Adipocyte (in vitro differentiated cells): ENCODE results near the gene KCNMA1.

Experiments used
- DNase-seq: peaks from one replicate; pipeline ENCODE4 v3.0.0-alpha.2; 2015; ENCODE audit warnings: low read depth
- H3K27me3 ChIP-seq: replicated peaks from 2 replicates; pipeline ENCODE4 v1.7.0; 2013; ENCODE audit warnings: mild to moderate bottlenecking, low read length, moderate library complexity; ENCODE audit not compliant: control insufficient read depth, insufficient read depth
- H3K36me3 ChIP-seq: 2 replicates; pipeline ENCODE4 v1.7.0; 2013; ENCODE audit warnings: low read length, mild to moderate bottlenecking, moderate library complexity; ENCODE audit not compliant: control insufficient read depth, insufficient read depth, severe bottlenecking
- H3K4me1 ChIP-seq: 2 replicates; pipeline ENCODE4 v1.7.0; 2013; ENCODE audit warnings: mild to moderate bottlenecking, low read length, moderate library complexity; ENCODE audit not compliant: control insufficient read depth, insufficient read depth
- H3K4me3 ChIP-seq: 2 replicates; pipeline ENCODE4 v1.7.0; 2013; ENCODE audit warnings: mild to moderate bottlenecking, low read length, moderate library complexity
- H3K9ac ChIP-seq: 2 replicates; pipeline ENCODE4 v1.7.0; 2013; ENCODE audit warnings: mild to moderate bottlenecking, low read length, moderate library complexity
- H3K9me3 ChIP-seq: 2 replicates; pipeline ENCODE4 v1.7.0; 2013; ENCODE audit warnings: mild to moderate bottlenecking, low read length, moderate library complexity; ENCODE audit not compliant: control insufficient read depth

Gene KCNMA1

DNA sequence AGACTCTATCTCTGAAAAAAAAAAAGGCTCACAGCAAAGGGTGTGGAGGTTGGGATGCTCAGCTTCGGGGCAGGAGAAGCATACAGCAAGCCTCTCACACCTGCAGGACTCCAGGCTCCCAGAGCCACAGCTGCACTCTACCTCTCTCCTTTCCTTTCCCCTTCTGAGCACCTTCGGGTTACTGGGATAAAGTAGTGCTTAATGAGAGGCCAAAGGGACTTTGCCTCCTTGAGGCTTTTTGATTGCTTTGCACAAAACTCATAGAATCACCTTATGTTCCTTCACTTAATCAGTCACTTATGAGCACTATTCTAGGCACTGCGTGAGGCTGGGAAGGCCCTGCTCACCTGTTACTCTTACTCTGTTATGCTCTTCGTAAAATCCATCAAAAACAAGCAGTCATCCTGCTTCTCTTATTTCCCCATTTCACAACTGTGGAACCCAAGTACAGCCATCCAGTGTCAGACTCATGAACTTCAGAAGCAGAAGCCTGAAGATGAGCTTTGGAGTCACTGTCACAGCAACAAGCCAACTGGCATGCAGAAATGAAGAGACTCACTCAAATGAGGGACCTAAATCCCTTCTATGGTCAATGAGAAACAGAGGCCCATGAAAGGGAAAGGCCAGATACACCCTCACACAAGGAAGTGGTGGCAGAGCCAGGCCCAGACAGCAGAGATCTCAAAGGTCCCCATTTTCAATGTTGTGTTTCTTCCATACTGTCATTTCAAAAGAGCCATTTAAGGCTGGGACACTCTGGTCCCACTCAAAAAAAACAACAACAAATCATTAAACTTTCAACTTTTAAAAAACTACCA lies 205.4 kb downstream of the KCNMA1 start:
- H3K4me3 ChIP-seq, result no peak overlapping the region
- no peaks in the 10 kb centered on the region for H3K27me3 ChIP-seq
- no peak for DNase-seq
- H3K9me3 ChIP-seq, result no peaks in the 10 kb centered on the region
- H3K36me3 ChIP-seq, result no peaks in the 10 kb centered on the region
- peaks cover 7% of the 10 kb centered on the region for H3K4me1 ChIP-seq
- no peak overlapping the region for H3K9ac ChIP-seq

DNA sequence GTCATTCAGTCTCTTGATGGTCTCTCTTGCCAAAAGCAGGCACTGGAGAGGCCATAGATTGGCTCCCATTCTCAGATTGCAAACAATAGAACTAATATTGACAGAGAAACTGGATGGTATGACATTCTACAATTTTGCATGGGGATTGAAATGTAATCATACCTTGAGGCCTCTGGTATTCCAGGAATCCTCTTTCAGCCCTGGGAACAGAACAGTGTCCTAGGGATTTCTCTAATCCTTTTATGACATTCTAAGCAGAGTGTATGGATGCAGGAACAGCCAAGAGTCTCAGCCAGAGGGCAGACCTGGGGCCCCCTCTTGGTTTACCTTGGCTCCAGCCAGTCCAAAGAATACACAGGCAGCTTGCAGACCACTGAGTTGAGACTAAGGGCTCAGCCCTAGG lies 206.4 kb downstream of the KCNMA1 start:
- Histone ChIP-seq H3K36me3 (no peaks in the 10 kb centered on the region), H3K9me3 (no peaks in the 10 kb centered on the region), H3K27me3 (no peaks in the 10 kb centered on the region), H3K9ac (no peak overlapping the region), H3K4me1 (peaks cover 7% of the 10 kb centered on the region), H3K4me3 (no peak overlapping the region)
- peak; percentile 26 for DNase-seq

DNA sequence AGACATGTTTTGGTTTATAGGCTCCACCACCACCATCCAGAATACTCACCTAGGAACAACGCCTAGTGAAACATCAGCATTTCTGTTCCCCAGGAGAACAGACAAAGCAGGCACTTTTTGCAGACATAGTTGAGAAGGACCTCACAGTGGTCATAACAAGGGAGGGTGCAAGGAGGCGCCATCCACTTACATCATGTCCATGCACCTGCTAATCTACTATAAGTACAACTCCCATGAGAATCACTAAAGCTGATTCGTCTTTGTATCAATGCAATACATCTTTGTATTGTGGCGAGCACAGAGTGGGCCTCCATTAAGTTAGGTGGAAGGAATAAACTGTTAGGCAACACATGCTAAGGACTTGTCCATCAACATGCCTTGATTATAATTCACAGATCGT lies 207.1 kb downstream of the KCNMA1 start:
- Histone ChIP-seq H3K4me1 (peaks cover 7% of the 10 kb centered on the region), H3K9me3 (no peaks in the 10 kb centered on the region), H3K4me3 (no peak overlapping the region), H3K36me3 (no peaks in the 10 kb centered on the region), H3K27me3 (no peaks in the 10 kb centered on the region), H3K9ac (no peak overlapping the region)
- no peak for DNase-seq

GRCh38 chr10:77428691-77429395 lies 208.8 kb downstream of the KCNMA1 start:
- Histone ChIP-seq H3K4me3 (no peak overlapping the region), H3K36me3 (no peaks in the 10 kb centered on the region), H3K27me3 (no peaks in the 10 kb centered on the region), H3K9ac (no peak overlapping the region), H3K9me3 (no peaks in the 10 kb centered on the region), H3K4me1 (peaks cover 7% of the 10 kb centered on the region)
- peak; percentile 91 for DNase-seq

GRCh38 chr10:77424257-77424656 lies 213.4 kb downstream of the KCNMA1 start:
- no peak overlapping the region for H3K4me3 ChIP-seq
- H3K27me3 ChIP-seq, result no peaks in the 10 kb centered on the region
- no peaks in the 10 kb centered on the region for H3K36me3 ChIP-seq
- H3K9ac ChIP-seq, result no peak overlapping the region
- DNase-seq, result no peak
- no peaks in the 10 kb centered on the region for H3K9me3 ChIP-seq
- H3K4me1 ChIP-seq, result peaks cover 7% of the 10 kb centered on the region

- H3K9ac ChIP-seq, result no peak overlapping the region
- H3K9me3 ChIP-seq, result no peaks in the 10 kb centered on the region
- H3K27me3 ChIP-seq, result no peaks in the 10 kb centered on the region
- no peak overlapping the region for H3K4me3 ChIP-seq
- DNase-seq, result no peak
- H3K36me3 ChIP-seq, result no peaks in the 10 kb centered on the region
- peaks cover 6% of the 10 kb centered on the region for H3K4me1 ChIP-seq
Observed at GRCh38 chr10:77422491-77423338, 214.9 kb downstream of the KCNMA1 start.

DNA sequence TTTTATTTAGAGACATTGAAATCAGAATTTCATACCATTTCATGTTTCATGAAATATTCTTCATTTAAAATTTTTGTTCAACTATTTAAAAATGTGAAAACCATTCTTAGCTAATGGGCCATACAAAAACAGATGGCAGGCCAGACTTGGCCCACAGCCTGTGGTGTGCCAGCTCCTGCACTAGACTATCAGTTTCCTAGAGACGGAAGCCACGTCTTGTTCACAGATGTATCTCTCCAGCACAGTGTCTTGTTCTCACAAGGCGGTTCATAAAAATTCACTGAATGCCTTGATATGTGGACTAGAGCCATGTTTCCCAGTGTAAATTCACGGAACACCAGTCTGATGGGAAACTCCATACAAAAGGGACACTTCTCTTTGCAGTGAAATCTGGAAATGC lies 216.0 kb downstream of the KCNMA1 start:
- no peaks in the 10 kb centered on the region for H3K27me3 ChIP-seq
- H3K9me3 ChIP-seq, result no peaks in the 10 kb centered on the region
- H3K36me3 ChIP-seq, result no peaks in the 10 kb centered on the region
- H3K9ac ChIP-seq, result no peak overlapping the region
- no peak overlapping the region for H3K4me3 ChIP-seq
- peaks cover 17% of the 10 kb centered on the region for H3K4me1 ChIP-seq
- DNase-seq, result no peak

DNA sequence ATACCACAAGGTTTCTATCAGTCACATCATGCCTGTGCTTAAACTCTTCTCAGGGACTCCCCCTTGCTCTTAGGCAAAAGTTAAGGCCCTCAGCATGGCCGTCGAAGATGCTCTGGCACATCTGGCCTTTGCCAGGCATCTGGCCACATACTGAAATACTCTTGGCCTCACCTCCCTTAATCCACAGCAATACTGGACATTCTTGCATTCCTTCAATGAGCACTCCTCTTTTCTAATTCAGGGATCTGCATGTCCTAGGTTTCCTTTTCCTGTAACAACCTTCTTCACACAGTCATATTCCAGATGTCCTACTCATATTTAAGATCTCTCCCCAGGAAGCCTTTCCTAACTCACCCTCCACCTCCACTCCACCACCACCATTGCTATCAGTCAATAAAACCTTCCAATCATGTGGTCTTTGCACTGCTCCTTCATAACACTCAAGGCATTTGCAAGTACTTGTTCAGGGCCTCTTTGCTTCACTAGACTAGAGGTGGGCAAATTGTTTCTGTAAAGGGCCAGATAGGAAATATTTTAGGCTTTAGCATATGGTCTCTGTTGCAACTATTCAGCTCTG lies 216.6 kb downstream of the KCNMA1 start:
- DNase-seq, result peak; percentile 36
- Histone ChIP-seq H3K9ac (no peak overlapping the region), H3K4me3 (no peak overlapping the region), H3K27me3 (no peaks in the 10 kb centered on the region), H3K9me3 (no peaks in the 10 kb centered on the region), H3K36me3 (no peaks in the 10 kb centered on the region), H3K4me1 (peaks cover 22% of the 10 kb centered on the region)

- peaks cover 30% of the 10 kb centered on the region for H3K4me1 ChIP-seq
Observed at GRCh38 chr10:77419979-77420378, 217.6 kb downstream of the KCNMA1 start.

DNA sequence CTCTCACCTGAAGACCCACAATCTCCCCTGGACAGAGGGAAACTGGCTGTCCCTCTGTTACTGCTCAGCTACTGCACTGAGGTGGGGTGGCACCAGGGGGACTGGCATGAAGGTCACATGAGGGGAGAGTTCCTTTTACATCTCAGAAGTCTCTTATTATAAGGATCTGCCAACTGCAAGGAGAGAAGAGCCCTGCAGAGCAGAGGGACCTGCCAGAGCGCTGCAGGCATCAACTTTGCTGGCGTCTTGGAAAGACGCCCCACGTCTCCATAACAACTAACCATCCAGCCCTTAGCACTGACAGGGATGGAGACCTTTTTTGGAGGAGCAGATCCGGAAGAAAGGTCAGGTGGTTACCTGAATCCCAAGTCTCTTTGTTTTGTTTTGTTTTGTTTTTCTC lies 218.6 kb downstream of the KCNMA1 start:
- Histone ChIP-seq H3K4me3 (no peak overlapping the region), H3K27me3 (no peaks in the 10 kb centered on the region), H3K36me3 (no peaks in the 10 kb centered on the region), H3K4me1 (peaks cover 30% of the 10 kb centered on the region), H3K9me3 (no peaks in the 10 kb centered on the region), H3K9ac (no peak overlapping the region)
- no peak for DNase-seq

More at GRCh38 chr10:77419979-77420378, 217.6 kb downstream of the KCNMA1 start:
- H3K9me3 ChIP-seq, result no peaks in the 10 kb centered on the region
- no peak overlapping the region for H3K9ac ChIP-seq
- H3K36me3 ChIP-seq, result no peaks in the 10 kb centered on the region
- DNase-seq, result no peak
- H3K27me3 ChIP-seq, result no peaks in the 10 kb centered on the region
- no peak overlapping the region for H3K4me3 ChIP-seq
